Neural cell (in vitro differentiated cells): Measurements from ENCODE around the gene TTC31.
A peak's percentile ranks its signal among the peaks of the same experiment; 100 is the strongest.

Experiments
- CTCF ChIP-seq: fragments of 450-650 bp; IDR thresholded peaks from 2 replicates; pipeline ENCODE4 v1.5.1; 2014; ENCODE audit warnings: antibody characterized with exemption, mild to moderate bottlenecking, moderate library complexity; ENCODE audit not compliant: poor library complexity, severe bottlenecking
- EP300 ChIP-seq: fragments of 450-650 bp; conservative IDR thresholded peaks from 2 replicates; pipeline ENCODE4 v1.6.1; 2014; ENCODE audit warnings: antibody characterized with exemption, mild to moderate bottlenecking, moderate library complexity; ENCODE audit not compliant: poor library complexity, severe bottlenecking
- EZH2 ChIP-seq: fragments of 200-600, 300-800 bp; shearing (Covaris generic), sonication (generic); IDR thresholded peaks from 2 replicates; pipeline ENCODE4 v1.6.1; 2014; ENCODE audit warnings: antibody characterized with exemption, low read length, borderline replicate concordance, mild to moderate bottlenecking; ENCODE audit not compliant: insufficient read depth, poor library complexity, severe bottlenecking
- MXI1 ChIP-seq: fragments of 450-650 bp; conservative IDR thresholded peaks from 2 replicates; pipeline ENCODE4 v1.6.1; 2014; ENCODE audit warnings: antibody characterized with exemption, mild to moderate bottlenecking; ENCODE audit not compliant: poor library complexity, severe bottlenecking
- RAD21 ChIP-seq: fragments of 450-650 bp; conservative IDR thresholded peaks from 2 replicates; pipeline ENCODE4 v1.6.1; 2014; ENCODE audit warnings: antibody characterized with exemption, mild to moderate bottlenecking, moderate library complexity
- TAF1 ChIP-seq: IDR thresholded peaks from 2 replicates; pipeline ENCODE4 v1.6.1; 2012; ENCODE audit warnings: low read depth

- TF ChIP-seq CTCF (no peak), RAD21 (no peak), EZH2 (peak; percentile 97), EP300 (no peak), TAF1 (no peak), MXI1 (no peak)
These were observed 31.7 kb downstream of the TTC31 start, which contains the start of gene TLX2 for GRCh38 chr2:74514368-74515270.
